Measurements from ENCODE around the gene NRARP.

The NRARP gene

GRCh38 chr9:137296670-137297664 lies 5.1 kb downstream of the NRARP start:
- no peak for DNase-seq

GRCh38 chr9:137295849-137296669 lies 6.0 kb downstream of the NRARP start:
- no peak for DNase-seq

GRCh38 chr9:137295238-137295811 lies 6.7 kb downstream of the NRARP start:
- DNase-seq, result peak in 1 of 2 experiments; percentile 28

GRCh38 chr9:137294681-137295237 lies 7.3 kb downstream of the NRARP start:
- no peak for DNase-seq

GRCh38 chr9:137294091-137294680 lies 7.9 kb downstream of the NRARP start:
- DNase-seq, result no peak

- no peak for DNase-seq
Measured at GRCh38 chr9:137293482-137294090, 8.5 kb downstream of the NRARP start.

DNA sequence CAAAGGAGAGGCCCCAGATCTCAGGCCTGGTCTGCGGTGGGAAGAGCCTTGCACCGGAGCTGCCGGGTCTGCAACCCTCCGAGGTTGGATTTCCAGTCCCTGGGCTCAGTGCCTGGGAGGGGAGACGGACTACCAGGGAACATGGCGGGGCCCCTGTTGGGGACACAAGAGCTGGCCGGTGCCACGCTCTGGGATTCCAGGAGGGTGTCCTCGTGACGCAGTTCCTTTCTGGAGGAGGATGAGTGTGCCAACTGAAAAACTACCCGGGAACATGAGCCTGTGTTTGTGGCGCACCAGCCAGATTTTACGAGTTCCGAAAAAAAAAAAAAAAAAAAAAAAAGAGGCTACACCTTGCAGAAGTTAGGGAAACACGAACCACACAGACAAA lies 9.0 kb downstream of the NRARP start:
- no peak for DNase-seq

DNA sequence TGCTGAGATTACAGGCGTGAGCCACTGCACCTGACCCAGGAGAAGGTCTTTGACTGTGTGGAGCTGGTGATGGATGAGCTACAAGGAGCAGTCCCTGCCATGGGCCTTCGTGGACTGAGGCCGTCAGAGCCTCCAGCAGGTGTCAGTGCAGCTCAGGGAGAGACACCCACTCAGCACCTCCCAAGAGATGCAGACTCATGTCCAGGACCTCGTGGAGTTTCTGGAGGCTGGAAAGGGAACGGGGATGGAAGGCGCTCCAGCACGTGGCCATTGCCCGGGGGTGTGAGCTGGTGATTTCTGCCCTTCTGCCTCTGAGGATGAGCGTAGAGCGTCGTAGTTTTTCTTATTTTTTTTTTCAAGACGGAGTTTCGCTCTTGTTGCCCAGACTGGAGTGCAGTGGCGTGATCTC lies 15.1 kb downstream of the NRARP start:
- no peak for DNase-seq

DNA sequence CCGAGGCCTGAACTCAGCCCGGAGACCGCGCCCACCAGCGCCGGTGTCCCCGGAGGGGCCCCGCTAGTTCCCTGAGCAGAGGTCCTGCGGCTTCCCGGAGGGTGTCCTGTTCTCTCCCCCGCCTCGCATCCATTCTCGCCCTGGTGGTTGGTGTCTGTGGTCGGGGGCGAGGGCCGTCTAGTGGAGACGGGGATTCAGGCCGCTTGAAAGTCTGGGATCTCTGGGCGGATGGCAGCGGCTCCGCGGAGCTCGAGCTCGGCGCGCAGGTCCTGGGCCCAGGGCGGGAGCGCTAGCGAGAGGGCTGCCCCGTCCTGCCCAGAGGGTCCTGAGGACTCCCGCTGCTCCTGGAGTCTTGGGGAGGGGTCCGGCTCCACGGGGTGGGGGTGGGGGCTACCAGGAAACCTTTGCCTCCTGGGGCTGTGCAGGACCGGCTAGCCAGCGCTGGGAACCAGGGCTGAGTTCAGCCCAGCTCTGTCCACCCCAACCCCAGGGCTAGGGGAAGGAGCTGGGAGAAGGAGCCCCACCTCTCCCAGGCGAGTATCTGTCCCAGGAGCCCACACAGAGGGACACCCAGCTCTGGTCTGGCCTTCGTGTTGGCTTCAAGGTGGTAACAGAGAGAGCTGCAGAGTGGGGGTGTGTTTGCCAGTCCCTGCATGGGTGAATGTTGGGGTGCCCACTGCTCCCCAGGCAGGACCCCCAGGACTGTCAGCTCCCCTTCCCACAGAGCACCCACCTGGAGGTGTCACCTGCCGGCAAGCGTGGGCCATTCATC lies 20.5 kb downstream of the NRARP start:
- DNase-seq, result no peak

- DNase-seq, result no peak
Measured at GRCh38 chr9:137280474-137281344, 21.4 kb downstream of the NRARP start.

DNA sequence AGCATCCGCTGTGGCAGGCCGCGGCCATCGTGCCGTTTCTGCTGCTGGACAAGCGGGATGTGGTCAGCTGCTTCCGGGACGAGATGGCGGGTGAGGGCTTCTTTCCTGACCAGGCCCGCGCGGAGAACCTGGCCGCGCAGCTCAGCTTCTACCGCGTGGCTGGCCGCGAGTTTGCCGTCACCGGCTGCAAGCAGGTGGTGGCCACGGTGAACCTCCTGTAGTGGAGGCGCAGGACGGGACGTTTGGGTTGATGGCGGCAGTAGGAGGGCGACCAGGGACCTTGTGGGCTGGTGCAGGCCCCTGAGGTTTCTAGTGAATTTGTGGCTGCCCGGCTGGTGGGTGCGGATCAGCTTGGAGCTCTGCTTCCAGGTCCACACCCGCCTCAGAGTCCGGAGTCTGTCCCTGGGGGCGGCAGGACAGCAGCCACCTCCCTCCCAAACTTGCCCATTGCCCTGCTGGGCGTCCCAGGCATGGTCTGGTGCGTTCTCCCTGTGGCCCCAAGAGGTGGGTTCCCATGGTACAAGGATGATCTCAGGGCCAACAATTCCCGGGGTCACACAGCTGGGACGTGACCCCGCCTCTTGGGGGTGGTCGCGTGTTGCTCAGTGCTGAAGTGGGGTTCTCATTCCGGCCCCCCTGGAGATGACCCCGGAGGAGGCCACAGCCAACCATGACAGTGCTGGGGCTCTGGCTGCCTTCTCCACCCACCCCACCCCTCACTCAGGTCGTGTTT lies 22.2 kb downstream of the NRARP start:
- DNase-seq, result no peak

DNA sequence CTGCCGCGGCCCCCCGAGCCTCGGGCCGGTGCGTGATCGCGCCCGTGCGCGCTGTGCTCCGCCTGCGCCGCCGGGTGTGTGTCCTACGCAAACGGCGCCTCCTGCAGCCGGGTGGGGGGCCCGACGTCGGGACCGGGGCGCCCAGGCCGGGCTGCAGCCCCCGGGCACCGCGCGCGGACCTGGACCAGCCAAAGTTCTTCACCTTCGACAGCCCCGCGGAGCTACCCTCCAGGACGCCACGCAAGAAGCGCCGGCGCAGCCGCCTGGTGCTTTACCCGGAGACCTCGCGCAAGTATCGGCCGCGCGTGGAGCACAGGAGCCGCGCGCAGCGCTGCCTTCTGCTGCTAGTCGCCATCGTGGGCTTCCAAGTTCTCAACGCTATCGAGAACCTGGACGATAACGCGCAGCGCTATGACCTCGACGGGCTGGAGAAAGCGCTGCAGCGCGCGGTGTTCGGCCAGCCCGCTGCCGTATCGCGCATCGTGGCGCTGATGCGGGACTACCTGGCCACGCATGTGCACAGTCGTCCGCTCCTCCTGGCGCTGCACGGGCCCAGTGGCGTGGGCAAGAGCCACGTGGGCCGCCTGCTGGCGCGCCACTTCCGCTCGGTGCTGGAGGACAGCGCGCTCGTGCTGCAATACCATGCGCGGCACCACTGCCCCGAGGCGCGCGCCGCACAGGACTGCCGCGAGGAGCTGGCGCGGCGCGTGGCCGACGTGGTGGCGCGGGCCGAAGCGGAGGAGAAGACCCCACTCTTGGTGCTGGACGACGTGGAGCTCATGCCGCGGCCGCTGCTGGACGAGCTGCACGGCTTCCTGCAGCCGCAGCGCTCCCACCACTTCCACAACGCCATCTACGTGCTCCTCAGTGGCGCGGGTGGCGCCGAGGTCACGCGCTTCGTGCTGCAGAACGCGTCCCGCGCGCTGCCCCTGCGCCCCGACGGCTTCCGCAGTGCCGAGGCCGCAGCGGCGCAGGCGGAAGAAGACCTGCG lies 23.1 kb downstream of the NRARP start:
- no peak for DNase-seq

DNA sequence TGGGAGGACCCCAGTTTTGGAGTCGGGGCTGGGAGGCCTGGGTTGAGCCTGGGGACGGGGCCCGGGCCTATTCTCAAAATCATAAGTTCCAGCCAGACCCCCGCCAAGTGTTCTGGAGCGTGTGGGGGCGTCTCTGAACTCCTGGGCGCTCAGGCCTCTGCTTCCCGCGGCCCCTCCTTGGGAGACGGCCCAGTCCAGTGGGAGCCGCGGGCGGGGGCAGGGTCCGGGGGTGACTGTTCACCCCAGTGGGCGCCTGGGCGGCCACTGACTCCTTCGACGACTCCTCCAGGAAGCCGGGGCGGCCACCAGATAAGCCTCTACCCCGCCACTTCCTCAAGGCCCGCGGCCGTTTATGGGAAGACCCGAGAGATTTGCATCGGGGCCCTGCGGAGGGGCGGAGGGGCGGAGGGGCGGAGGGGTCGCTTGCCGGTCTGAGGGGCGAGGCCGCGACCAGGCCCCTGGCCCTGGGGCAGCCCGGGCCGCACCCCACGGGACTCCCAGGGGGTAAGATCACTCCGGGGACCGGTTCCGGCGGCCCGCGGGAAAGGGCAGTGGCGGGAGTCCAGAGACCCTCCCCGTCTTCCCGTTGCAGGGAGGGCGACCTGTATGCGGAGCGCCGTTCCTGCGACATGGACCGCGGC lies 23.9 kb downstream of the NRARP start:
- DNase-seq, result no peak

DNA sequence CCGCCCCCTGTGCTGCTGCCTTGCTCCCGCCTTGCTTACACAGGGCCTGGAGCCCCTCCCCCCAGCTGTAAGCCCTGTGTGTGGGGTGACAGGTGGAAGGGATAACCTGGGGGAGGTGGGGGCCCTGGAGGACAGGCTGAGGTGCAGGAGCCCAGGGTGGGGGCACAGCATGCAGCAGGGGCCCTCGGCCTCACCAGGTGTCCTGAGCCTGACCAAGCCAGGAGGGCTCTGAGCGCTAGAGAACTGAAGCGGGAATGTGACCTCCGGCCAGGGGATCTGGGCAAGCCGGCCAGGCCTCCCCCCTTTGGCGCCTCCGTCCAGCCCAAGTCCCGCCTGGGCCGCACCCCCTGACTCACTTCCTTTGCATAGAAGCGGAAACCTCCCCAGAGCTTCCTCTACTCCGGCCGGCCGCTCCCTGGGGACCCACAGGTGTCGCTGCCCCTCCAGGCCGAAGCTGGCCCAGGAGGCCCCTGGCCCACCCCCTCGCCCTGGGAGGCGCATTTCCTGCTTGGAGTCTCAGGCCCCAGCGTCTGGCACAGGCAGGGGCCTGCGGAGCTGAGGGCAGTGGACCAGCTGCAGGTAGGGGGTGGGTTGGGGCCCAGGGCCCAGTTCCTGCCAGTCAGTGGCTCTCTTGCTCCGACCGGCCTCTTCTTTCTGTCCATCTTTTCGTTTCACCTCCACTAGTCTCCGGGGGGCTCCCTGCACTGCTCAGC lies 24.6 kb downstream of the NRARP start, which contains the start of gene TOR4A:
Gene TOR4A, plus strand, starts transcription at position 398 of the 713 bp plus-strand sequence. CDS start 964 bp downstream, outside the sequence.
- no peak for DNase-seq

DNA sequence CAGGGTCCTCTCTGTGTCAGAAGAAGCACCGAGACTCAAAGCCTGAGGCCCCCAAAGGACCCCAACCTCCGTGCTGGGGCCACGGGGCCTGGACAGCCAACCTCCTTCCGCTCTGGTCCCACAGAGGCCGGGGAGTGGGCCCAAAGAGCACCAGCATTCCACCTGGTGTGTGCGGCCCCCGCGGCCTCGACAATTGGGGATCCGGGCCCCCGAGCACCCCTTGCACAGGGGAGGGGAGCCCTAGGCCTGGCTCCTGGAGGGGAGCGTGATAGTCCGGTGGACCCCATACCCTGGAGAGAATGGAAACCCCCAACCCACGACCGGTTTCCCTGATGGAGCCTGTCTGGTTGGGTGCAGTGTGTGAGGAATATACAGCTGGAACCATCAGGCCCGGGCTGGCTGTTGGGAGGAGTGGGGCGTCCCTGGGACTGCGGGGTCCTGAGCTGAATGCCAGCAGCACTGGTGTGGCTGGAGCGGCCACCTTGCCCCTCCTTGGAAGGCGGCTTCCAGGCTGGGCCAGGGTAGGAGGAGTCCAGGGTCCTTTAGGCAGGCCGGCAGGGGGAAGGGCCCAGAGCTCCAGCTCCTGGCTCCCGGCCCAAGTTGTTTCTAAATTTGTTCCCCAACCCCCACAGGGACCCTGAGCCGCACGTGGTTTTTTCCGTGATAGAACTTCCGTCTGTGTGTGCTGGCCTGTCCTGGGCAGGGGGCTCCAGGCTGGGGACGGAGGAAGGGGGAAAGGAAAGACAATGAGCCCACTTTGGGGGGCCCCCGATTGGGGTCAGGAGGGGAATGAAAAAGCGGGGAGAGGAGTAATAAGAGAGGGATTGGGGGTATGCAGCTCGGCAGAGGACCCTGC lies 25.4 kb downstream of the NRARP start:
- no peak for DNase-seq

Data from activated CD4-positive, alpha-beta T cell treated with anti-CD3 and anti-CD28 coated beads, Interleukin-2, amount 50 U/mL, for 4 hours (primary cell).